C1 segment of cervical spinal cord (tissue), 14 donors: ENCODE results near the gene ANKRD23.

Source experiments
- DNase-seq, 14 donors: peaks; one replicate each; lab custom pipeline; 2025; lab: John Stamatoyannopoulos, UW

ANKRD23 gene

GRCh38 chr2:96877631-96878092 is 33.8 kb upstream of the ANKRD23 start:
- no peak for DNase-seq

- DNase-seq, result no peak
Observed at GRCh38 chr2:96877042-96877451, 33.2 kb upstream of the ANKRD23 start.

GRCh38 chr2:96876269-96877041 is 32.6 kb upstream of the ANKRD23 start:
- DNase-seq, result no peak

- DNase-seq, result peak in 7 of 14 donors; percentile 33 to 71 (median 61)
Observed at GRCh38 chr2:96875498-96876268, 31.9 kb upstream of the ANKRD23 start.

DNA sequence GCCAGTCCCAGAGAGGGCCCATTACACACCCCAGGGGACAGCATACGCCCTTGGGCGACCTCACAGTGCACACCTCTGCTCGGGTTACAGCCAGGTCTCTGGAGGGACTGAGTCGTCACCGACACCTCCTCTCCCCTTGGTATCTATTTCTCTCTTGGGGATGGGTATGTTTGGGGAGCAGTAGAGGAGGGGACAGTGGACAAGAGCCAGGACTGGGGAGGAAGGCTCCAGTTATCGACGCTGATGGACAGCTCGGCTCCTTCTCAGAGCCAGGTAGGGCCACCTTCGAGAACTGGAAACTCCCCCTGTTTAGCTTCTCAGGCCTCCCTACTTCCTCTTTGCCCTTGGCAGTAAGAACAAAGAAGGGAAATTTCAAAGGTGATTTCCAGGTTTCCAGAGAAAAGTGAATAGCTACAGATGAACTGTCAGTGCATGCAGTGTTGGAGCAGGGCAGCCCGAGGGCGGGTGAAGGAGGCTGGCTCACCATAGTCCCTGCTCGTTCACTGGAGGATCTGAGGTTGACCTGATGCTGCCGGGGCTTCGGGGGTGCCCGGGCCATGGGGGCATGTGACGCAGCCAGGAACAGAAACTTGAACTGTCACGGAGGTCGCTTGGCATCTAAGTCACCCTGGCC is 30.5 kb upstream of the ANKRD23 start:
- peak in 2 of 14 donors; percentile 22 to 39 for DNase-seq

- peak in 5 of 14 donors; percentile 29 to 59 (median 51) for DNase-seq
Observed at GRCh38 chr2:96873651-96874096, 29.9 kb upstream of the ANKRD23 start.

DNA sequence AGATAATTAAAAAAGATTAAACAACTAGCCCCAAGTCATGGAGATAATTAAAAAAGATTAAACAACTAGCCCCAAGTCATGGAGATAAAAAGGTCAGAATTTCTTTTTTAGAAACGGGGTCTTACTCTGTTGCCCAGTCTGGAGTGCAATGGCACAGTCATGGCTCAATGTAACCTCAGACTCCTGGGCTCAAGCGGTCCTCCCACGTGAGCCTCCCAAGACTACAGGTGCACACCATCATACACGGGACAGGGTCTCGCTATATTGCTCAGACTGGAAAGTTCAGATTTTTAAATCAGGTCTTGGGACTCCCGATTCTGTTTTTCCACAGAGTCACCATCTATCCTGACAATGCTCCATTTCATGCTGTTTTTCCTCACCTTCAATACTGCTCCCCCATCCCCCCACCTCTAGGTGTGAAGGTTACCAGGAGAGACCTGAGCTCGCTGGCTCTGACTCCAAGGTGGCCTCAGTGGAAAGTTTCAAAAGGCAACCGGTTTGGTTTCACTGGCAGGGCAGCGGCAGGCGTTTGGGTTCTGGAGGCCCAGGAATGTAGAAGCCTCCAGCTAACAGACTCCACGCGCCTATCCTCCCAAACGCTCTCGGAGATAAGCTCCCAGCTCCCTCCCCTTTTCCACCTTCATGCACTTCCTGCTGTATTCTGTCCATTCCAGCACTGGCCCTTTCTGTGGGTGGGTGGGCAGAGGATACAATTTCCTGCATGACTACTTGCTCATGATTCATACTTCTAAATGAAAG is 28.9 kb upstream of the ANKRD23 start:
- DNase-seq, result no peak

DNA sequence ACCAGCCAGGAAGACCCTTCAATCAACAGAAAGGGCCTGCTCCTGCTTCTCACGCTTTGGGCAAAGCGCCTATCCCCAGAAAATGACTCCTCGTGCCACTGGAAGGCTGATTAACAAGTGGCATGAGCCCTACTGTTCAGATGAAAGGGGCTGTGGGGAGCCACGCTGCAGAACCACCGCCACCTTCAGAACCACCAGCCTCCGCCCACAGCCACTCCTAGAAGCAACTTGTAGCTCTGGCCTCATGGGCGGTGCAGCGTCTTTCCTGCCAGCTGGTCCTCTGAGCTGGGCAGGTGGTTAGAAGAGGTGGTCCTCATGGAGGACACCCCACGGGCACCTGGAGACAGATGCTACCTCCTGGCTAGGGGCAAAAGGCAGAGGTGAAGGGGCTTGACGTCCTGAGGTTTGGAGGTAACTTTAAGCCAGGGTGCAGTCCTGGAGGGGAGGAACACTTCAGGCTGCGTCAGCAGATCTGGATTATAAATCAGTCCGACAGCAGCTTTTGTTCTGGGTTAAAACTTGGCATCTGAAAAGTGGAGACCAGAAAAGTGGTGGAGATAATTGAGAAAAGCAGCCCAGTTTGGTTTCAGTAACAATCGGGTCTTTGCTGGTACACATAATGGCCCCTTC is 26.9 kb upstream of the ANKRD23 start:
- peak in 10 of 14 donors; percentile 39 to 75 (median 64) for DNase-seq

- peak in 13 of 14 donors; percentile 48 to 88 (median 65) for DNase-seq
Observed at GRCh38 chr2:96869822-96870625, 26.2 kb upstream of the ANKRD23 start, which contains the start of gene SEMA4C. TSS of gene SEMA4C (minus strand) at chr2:96870080. CDS start at chr2:96867886, 2,194 bp downstream.

DNA sequence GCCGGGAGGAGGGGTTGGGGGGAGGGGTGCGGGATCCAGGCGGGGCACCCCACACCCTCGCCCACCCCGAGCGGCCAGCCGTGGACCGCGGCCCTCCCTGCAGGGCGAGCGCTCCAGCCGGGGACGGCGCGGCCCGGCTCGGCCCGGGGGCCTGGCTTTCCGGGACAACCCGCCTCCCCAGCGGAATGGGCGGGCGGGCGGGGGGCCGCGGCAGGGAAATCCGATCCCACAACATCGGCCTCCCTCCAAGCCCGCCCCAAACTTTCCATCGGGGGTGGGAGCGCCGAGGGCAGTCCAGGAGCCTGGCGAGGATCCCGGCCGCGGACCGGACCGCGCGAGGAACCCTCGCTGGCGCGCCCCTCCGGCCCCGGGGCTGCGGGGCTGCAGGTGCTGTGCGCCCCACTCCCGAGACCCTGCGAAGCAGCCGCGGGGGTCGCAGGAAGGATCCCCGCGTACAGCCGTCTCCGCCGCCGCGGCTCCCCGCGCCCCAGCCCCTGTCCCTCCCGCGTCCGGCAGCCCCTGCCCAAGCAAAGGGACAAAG is 25.5 kb upstream of the ANKRD23 start:
- DNase-seq, result peak in 8 of 14 donors; percentile 56 to 87 (median 76)

DNA sequence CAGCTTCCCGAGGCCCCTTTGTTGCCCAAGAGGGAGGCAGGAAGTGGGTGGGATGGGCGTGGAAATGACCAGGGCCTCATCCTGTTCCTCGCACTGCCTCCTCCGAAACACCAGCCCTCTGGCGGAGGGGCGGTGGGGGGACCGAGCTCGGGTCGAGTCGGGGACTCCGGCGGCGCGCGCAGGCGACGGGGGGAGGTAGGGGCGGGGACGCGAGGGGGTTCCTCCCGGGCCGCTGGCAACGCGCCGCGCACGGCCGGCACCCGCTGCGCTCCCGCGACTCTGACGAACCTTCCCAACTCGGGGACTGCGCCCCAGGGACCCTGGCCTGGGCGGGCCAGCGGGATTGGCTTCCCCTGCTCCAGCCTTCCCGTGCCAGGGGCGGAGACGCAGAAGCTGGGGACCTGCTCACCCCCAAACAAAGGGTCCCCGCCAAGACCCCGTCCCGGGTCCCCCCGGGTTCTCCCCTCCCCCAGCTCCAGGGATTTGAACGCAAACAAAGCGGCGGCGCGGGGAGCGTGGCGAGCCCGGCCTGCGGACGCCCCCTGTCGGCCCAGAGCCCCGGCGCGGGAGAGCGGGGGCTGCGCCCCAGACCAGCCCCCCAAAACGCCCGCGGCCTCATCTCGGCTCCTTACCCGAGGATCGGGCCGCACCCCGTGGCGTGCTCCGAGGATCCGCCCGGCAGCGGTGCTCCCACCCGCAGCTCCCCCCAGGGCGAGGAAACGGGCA is 24.9 kb upstream of the ANKRD23 start:
- peak in 11 of 14 donors; percentile 45 to 90 (median 77) for DNase-seq

GRCh38 chr2:96867756-96868554 is 24.1 kb upstream of the ANKRD23 start:
- DNase-seq, result peak in 6 of 14 donors; percentile 45 to 84 (median 62)

DNA sequence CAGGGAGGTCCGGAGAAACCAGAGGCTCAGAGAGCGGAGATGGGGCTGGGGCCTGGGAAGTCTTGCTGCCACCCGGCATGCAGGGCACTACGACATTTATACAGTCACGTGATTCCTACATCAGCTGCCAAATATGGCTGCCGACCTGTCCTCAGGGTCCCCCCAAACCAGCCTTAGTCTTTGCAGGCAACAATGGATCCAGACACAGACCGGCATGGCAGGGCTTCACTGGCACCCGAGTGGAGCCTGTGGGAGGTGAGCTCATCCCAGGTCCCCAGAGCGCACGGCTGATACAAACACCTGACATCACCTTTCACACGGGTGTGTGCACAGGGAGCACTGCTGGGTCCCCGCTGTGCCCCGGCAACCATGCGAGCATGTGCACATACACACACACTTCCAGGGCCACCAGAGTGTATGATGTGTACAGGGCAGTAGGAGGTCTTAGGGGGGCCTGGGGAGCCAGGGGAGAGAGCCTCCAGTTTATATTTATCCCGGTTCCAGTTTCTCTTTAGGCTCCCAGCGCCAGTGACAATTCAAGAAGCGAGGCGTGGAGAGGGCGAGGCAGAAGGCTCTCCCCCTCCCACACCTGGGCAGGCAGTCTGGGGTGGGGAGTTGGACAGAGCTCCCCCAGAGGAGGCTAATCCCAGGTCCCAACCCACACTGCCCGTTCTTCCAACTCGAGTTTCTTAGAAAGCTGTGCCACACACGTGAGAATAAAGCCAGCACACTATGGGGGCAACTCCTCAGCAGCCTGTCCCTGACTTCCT is 23.4 kb upstream of the ANKRD23 start:
- DNase-seq, result peak in 2 of 14 donors; percentile 29 to 68

DNA sequence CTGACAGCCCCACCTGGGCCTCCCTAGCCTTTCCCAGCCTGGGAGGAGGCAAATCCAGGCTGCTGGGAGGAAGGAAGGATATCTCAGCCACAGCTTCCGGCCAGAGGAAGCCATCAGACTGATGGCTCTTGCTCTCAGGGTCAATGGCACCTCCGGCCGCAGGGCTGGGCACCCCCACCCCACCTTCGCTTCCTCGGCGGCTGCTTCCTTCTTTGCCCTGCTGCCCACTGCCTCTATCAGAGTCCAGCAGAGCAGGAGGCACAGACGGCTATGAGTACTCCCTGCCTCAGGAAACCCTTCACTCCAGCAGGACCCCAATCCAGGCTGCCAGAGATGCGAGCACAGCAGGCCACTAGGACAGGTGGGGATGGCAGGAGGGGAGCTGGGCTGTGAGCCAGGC is 22.8 kb upstream of the ANKRD23 start:
- DNase-seq, result no peak

- no peak for DNase-seq
Observed at GRCh38 chr2:96866149-96866548, 22.3 kb upstream of the ANKRD23 start.

GRCh38 chr2:96865654-96866053 is 21.8 kb upstream of the ANKRD23 start:
- no peak for DNase-seq
